Panc1 (cell line): Measurements from ENCODE around the gene PPM1D.

Experiments
- CTCF ChIP-seq: fragments of 450-650 bp; IDR thresholded peaks from 2 replicates; pipeline ENCODE4 v1.5.1; 2017; ENCODE audit warnings: mild to moderate bottlenecking
- REST ChIP-seq, 2 experiments: IDR thresholded peaks; 2 replicates each; pipeline ENCODE4 v1.6.1; 2011 to 2012; ENCODE audit warnings: low read depth in 2 of 2, control low read depth in 1 of 2, low read length in 1 of 2, mild to moderate bottlenecking in 1 of 2, moderate library complexity in 1 of 2; ENCODE audit not compliant: insufficient read depth in 1 of 2
- SIN3A ChIP-seq: IDR thresholded peaks from 2 replicates; pipeline ENCODE4 v1.6.1; 2012; ENCODE audit warnings: low read depth, mild to moderate bottlenecking, low read length, moderate library complexity, borderline replicate concordance; ENCODE audit not compliant: insufficient read depth
- TCF7L2 ChIP-seq: IDR thresholded peaks from 2 replicates; pipeline ENCODE4 v1.6.1; 2011; ENCODE audit warnings: mild to moderate bottlenecking, low read depth, low read length, inconsistent platforms

- TF ChIP-seq SIN3A (no peak), CTCF (no peak), TCF7L2 (no peak), REST (IDR thresholded peaks at IDR 0.05; ENCODE audit: insufficient read depth in 1 of 2, low read depth in 2 of 2, low read length in 1 of 2) (no peak)
Observed at GRCh38 chr17:60554377-60554788, 45.6 kb upstream of the PPM1D start.
